Endothelial cell of umbilical vein (primary cell): ENCODE data around the gene RAB1B. TPM values are rescaled to one million over a fixed set of nuclear protein-coding genes. Genes with fewer than 3 reads are reported as not detected.

Experiments used
- BruUV-seq: library from RNA; stranded (reverse); fragments of 400-500 nt; replicated peaks from 2 replicates; lab custom pipeline; 2021; lab: Mats Ljungman, UMichigan
- CTCF ChIA-PET: fragments of 300-600, 350-600 bp; sonication (Branson Sonifier 250); formaldehyde crosslinking; loops from one replicate; lab custom pipeline; 2021; ENCODE audit warnings: antibody characterized with exemption, inconsistent platforms; lab: Charles Lee
- POLR2A ChIA-PET: fragments of 300-600, 350-600 bp; sonication (Branson Sonifier 250); formaldehyde crosslinking; loops from one replicate; lab custom pipeline; 2021; ENCODE audit warnings: antibody characterized with exemption, inconsistent platforms; lab: Charles Lee
- DNase-seq: peaks from one replicate; pipeline ENCODE4 v3.0.0-alpha.2; 2011; ENCODE audit warnings: low read depth, low spot score
- FAIRE-seq: peaks from 2 replicates; lab custom pipeline; 2011; peaks lifted over from hg19 to GRCh38; lab: Jason Lieb, UNC
- H2AFZ ChIP-seq: 2 replicates; pipeline ENCODE4 v1.6.0; 2012; ENCODE audit warnings: low read depth, low read length, control low read depth, inconsistent platforms
- H3K27ac ChIP-seq: 2 replicates; pipeline ENCODE4 v1.5.1; 2011; ENCODE audit warnings: low read depth, mild to moderate bottlenecking, control low read depth, low read length, moderate library complexity; ENCODE audit not compliant: insufficient read depth
- H3K27me3 ChIP-seq, 2 experiments: 2 replicates each; pipeline versions ENCODE4 v1.6.0 to v1.6.1; 2011; ENCODE audit warnings: low read length in 2 of 2, mixed read lengths in 1 of 2; ENCODE audit not compliant: control insufficient read depth in 2 of 2, insufficient read depth in 2 of 2
- H3K36me3 ChIP-seq, 2 experiments: 2 replicates in 1 of 2; 3 replicates in 1 of 2; pipeline ENCODE4 v1.5.1; 2011; ENCODE audit warnings: low read length in 2 of 2, mild to moderate bottlenecking in 1 of 2, moderate library complexity in 1 of 2; ENCODE audit not compliant: control insufficient read depth in 2 of 2, insufficient read depth in 2 of 2; ENCODE audit errors: extremely low read depth in 1 of 2
- H3K4me1 ChIP-seq: 3 replicates; pipeline ENCODE4 v1.5.1; 2011; ENCODE audit warnings: mild to moderate bottlenecking, low read length; ENCODE audit not compliant: control insufficient read depth, insufficient read depth; ENCODE audit errors: extremely low read depth
- H3K4me2 ChIP-seq: 2 replicates; pipeline ENCODE4 v1.6.1; 2011; ENCODE audit warnings: low read length, control low read depth, mixed read lengths; ENCODE audit not compliant: insufficient read depth
- H3K4me3 ChIP-seq, 3 experiments: fragments of 200-600 bp in 1 of 3; sonication (generic), shearing (Covaris generic) in 1 of 3; replicated peaks in 1 of 3; 2 replicates each; pipeline ENCODE4 v1.5.1; 2011 to 2016; ENCODE audit warnings: control low read depth in 3 of 3, low read length in 3 of 3, mild to moderate bottlenecking in 2 of 3, inconsistent platforms in 1 of 3, low read depth in 1 of 3, moderate library complexity in 1 of 3; ENCODE audit not compliant: insufficient read depth in 1 of 3
- H3K79me2 ChIP-seq: 2 replicates; pipeline ENCODE4 v1.6.0; 2012; ENCODE audit warnings: low read length, inconsistent platforms; ENCODE audit not compliant: control insufficient read depth, insufficient read depth
- H3K9ac ChIP-seq: replicated peaks from 2 replicates; pipeline ENCODE3; 2011; ENCODE audit warnings: low read length, control low read depth; ENCODE audit not compliant: insufficient read depth; ENCODE audit errors: extremely low read depth
- H3K9me1 ChIP-seq: replicated peaks from 3 replicates; pipeline ENCODE4 v1.6.0; 2011; ENCODE audit warnings: mild to moderate bottlenecking, low read length; ENCODE audit not compliant: control insufficient read depth, insufficient read depth; ENCODE audit errors: extremely low read depth
- H3K9me3 ChIP-seq: replicated peaks from 2 replicates; pipeline ENCODE4 v1.5.1; 2012; ENCODE audit warnings: low read length, inconsistent platforms; ENCODE audit not compliant: control insufficient read depth, insufficient read depth
- H4K20me1 ChIP-seq: replicated peaks from 2 replicates; pipeline ENCODE3; 2011; ENCODE audit warnings: mild to moderate bottlenecking, low read length; ENCODE audit not compliant: control insufficient read depth, insufficient read depth; ENCODE audit errors: extremely low read depth
- CTCF ChIP-seq, 2 donors: IDR thresholded peaks; 1 replicate in 1 of 2; 2 replicates in 1 of 2; pipeline ENCODE4 v1.5.1; 2011; ENCODE audit warnings: low read length in 2 of 2, mild to moderate bottlenecking in 2 of 2, moderate library complexity in 2 of 2, control low read depth in 1 of 2, inconsistent platforms in 1 of 2, low read depth in 1 of 2; ENCODE audit not compliant: insufficient read depth in 1 of 2; ENCODE audit errors: extremely low read depth in 1 of 2
- EZH2 ChIP-seq: IDR thresholded peaks from 2 replicates; pipeline ENCODE4 v1.6.1; 2012; ENCODE audit warnings: borderline replicate concordance, low read depth, mild to moderate bottlenecking, moderate library complexity, low read length, inconsistent platforms; ENCODE audit not compliant: severe bottlenecking
- FOS ChIP-seq: IDR thresholded peaks from 2 replicates; pipeline ENCODE4 v1.6.1; 2011; ENCODE audit warnings: mild to moderate bottlenecking, low read length, moderate library complexity, borderline replicate concordance; ENCODE audit not compliant: insufficient read depth
- GATA2 ChIP-seq: IDR thresholded peaks from 2 replicates; pipeline ENCODE4 v1.7.0; 2011; ENCODE audit warnings: low read depth, mild to moderate bottlenecking, moderate library complexity, mixed read lengths, low read length; ENCODE audit not compliant: insufficient read length, insufficient read depth
- JUN ChIP-seq: IDR thresholded peaks from 2 replicates; pipeline ENCODE4 v1.6.1; 2011; ENCODE audit warnings: borderline replicate concordance, low read depth; ENCODE audit not compliant: insufficient read length, insufficient read depth
- MAX ChIP-seq: IDR thresholded peaks from 2 replicates; pipeline ENCODE4 v1.6.1; 2011; ENCODE audit not compliant: insufficient read depth, insufficient read length
- MYC ChIP-seq: IDR thresholded peaks from one replicate; pipeline ENCODE4 v1.6.1; 2011; ENCODE audit warnings: mild to moderate bottlenecking, low read depth, low read length
- POLR2A ChIP-seq: IDR thresholded peaks from 2 replicates; pipeline ENCODE4 v1.6.1; 2012; ENCODE audit warnings: low read depth, mild to moderate bottlenecking, control low read depth, low read length
- POLR2AphosphoS5 ChIP-seq: IDR thresholded peaks from 2 replicates; pipeline ENCODE4 v1.6.1; 2012; ENCODE audit warnings: low read depth, mild to moderate bottlenecking, control low read depth, low read length, moderate library complexity; ENCODE audit not compliant: insufficient read depth
- dilution Hi-C: fragments of 300-500 bp; cut with MboI; formaldehyde crosslinking; loops from one replicate; pipeline ENCODE4 v1.15.0; 2019; ENCODE audit warnings: low sequenced_read_pairs; ENCODE audit not compliant: extremely low pct_ligation_motif_present
- intact Hi-C: fragments of 100-400 bp; cut with micrococcal nuclease; formaldehyde crosslinking; loops from one replicate; pipeline ENCODE4 v1.10.0; 2022
- polyA plus RNA-seq, 4 experiments: library from polyadenylated mRNA; depleted of rRNA in 3 of 4; stranded (reverse) in 3 of 4; unstranded in 1 of 4; fragments of >200 nt; gene quantifications; 2 replicates each; pipeline versions ENCODE4 v1.2.1 to v1.2.3, GENCODE V29; 2011 to 2012; ENCODE audit warnings: missing spikeins in 1 of 4
- total RNA-seq: library from RNA; stranded (reverse); gene quantifications from 2 replicates; pipeline ENCODE4 v1.2.3, GENCODE V29; 2021

The RAB1B gene
- total and polyA plus RNA-seq, 2 donors (not counting 3 experiments of a cell fraction or from before 2014, with no cell fraction given): 171 to 383 TPM

DNA sequence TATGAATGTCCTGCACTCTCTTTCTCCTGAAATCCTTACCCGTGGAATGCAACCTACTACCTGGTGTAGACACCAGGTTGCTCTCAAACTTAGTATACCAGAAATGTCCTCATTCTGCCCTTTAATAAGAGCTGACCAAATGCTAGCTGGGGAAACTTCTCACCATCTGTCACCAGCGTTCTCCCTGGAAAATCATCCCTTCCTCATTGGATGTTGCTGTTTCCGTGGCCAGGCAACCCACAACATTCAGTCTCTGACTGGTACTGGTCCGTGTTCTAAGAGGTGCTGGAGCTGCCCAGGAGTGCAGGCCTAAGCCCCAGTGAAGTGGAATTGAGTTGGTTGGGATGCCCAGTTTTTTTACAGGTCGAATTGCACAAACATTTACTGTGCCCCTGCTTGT lies 40.7 kb upstream of the RAB1B start:
- Histone ChIP-seq H3K4me3 (no peak overlapping the region), H3K9ac (no peak overlapping the region), H3K27ac (no peak overlapping the region), H3K9me3 (no peaks in the 10 kb centered on the region), H3K79me2 (no peaks in the 10 kb centered on the region), H2AFZ (no peak overlapping the region), H3K4me2 (no peak overlapping the region), H3K27me3 (no peaks in the 10 kb centered on the region), H3K9me1 (no peaks in the 10 kb centered on the region), H4K20me1 (no peaks in the 10 kb centered on the region), H3K36me3 (peaks cover 0 to 31% of the 10 kb centered on the region in 2 experiments), H3K4me1 (no peaks in the 10 kb centered on the region)
- CTCF ChIA-PET: interaction anchor here (1.0 to 1.2 kb wide), 2 partner anchors 10 to 19 kb away, joined by 4 to 5 read pairs; no protein-coding TSS in a partner anchor
- POLR2A ChIA-PET: no interaction called here
- no peak for DNase-seq
- intact Hi-C loops (no loop called here), dilution Hi-C loops (no loop called here)
- FAIRE-seq: no peak
- TF ChIP-seq MYC: no peak
- no peak for TF ChIP-seq GATA2
- no peak for TF ChIP-seq MAX
- TF ChIP-seq EZH2: no peak
- no peak for TF ChIP-seq POLR2AphosphoS5
- no peak for TF ChIP-seq FOS
- no peak for TF ChIP-seq POLR2A
- no peak for TF ChIP-seq JUN
- no peak for TF ChIP-seq CTCF (IDR thresholded peaks at IDR 0.05; ENCODE audit: extremely low read depth in 1 of 2, insufficient read depth in 1 of 2, low read depth in 1 of 2, low read length in 2 of 2)
- no TSS peak for BruUV-seq
